Measurements from ENCODE around the gene ESD. TPM values are rescaled to one million over a fixed set of nuclear protein-coding genes. Genes with fewer than 3 reads are reported as not detected.
"Not testable (repeated sequence)": the region's sequence is repeated elsewhere in the genome, so short reads cannot be mapped to it uniquely, and the experiment has no call there.

Gene ESD
- total RNA-seq, 5 donors from 2014 or later (not counting 1 experiment from before 2014, with no cell fraction given), result 32.4 to 52.1 (median 44.6) TPM

DNA sequence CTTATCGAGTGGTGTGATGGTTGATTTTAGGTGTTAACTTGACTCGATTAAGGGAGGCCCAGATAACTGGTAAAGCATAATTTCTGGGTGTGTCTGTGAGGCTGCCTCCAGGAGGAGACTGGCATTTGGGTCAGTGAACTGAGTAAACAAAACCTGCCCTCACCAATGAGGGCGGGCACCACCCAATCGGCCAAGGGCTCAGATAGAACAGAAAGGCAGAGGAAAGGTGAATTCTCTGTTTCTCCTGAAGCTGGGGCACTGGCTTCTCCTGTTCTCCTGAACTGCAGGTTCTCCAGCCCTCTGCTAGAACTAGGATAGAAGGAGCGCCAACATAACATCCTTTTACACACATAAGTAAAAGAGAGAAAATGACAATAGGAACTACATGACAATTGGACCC, 35.1 kb downstream of the ESD start:
- Histone ChIP-seq H3K4me1 (ENCODE audit: control insufficient read depth in 1 of 2, extremely low read depth in 1 of 2, insufficient read depth in 2 of 2, low read length in 2 of 2) (no peaks in the 10 kb centered on the region), H3K27me3 (replicated peaks in 1 of 2; ENCODE audit: control insufficient read depth in 2 of 2, extremely low read depth in 1 of 2, insufficient read depth in 2 of 2, low read length in 1 of 2) (no peaks in the 10 kb centered on the region), H3K27ac (ENCODE audit: low read length) (no peak overlapping the region), H3K36me3 (ENCODE audit: control insufficient read depth in 2 of 2, extremely low read depth in 1 of 2, insufficient read depth in 1 of 2, low read length in 1 of 2) (no peaks in the 10 kb centered on the region), H3K9me3 (no peaks in the 10 kb centered on the region), H3K4me3 (ENCODE audit: control insufficient read depth in 1 of 2, extremely low read depth in 1 of 2, low read length in 1 of 2) (no peak overlapping the region)
- Mint-ChIP-seq H3K4me3 (no peak overlapping the region), H3K27me3 (no peaks in the 10 kb centered on the region), H3K4me1 (no peaks in the 10 kb centered on the region), H3K9me3 (no peaks in the 10 kb centered on the region), H3K36me3 (no peaks in the 10 kb centered on the region), H3K27ac (no peak overlapping the region)
- no CpG with 5 or more reads among the region's 5 CpGs for WGBS (ENCODE audit: insufficient coverage)
- CTCF ChIA-PET, result no interaction called here
- DNase-seq (no peak), ATAC-seq (replicated peaks in 1 of 4) (no peak)
- POLR2A ChIA-PET, result no interaction called here

GRCh38 chr13:46761174-46761573, 35.8 kb downstream of the ESD start:
- Histone ChIP-seq H3K36me3 (ENCODE audit: control insufficient read depth in 2 of 2, extremely low read depth in 1 of 2, insufficient read depth in 1 of 2, low read length in 1 of 2) (no peaks in the 10 kb centered on the region), H3K4me1 (ENCODE audit: control insufficient read depth in 1 of 2, extremely low read depth in 1 of 2, insufficient read depth in 2 of 2, low read length in 2 of 2) (no peaks in the 10 kb centered on the region), H3K9me3 (no peaks in the 10 kb centered on the region), H3K27ac (ENCODE audit: low read length) (no peak overlapping the region), H3K4me3 (ENCODE audit: control insufficient read depth in 1 of 2, extremely low read depth in 1 of 2, low read length in 1 of 2) (no peak overlapping the region), H3K27me3 (replicated peaks in 1 of 2; ENCODE audit: control insufficient read depth in 2 of 2, extremely low read depth in 1 of 2, insufficient read depth in 2 of 2, low read length in 1 of 2) (no peaks in the 10 kb centered on the region)
- H3K4me1 Mint-ChIP-seq, result no peaks in the 10 kb centered on the region
- DNase-seq, result no peak
- ATAC-seq (replicated peaks in 1 of 4), result no peak
- no peaks in the 10 kb centered on the region for H3K36me3 Mint-ChIP-seq
- POLR2A ChIA-PET, result no interaction called here
- no peak overlapping the region for H3K4me3 Mint-ChIP-seq
- no peaks in the 10 kb centered on the region for H3K9me3 Mint-ChIP-seq
- no peak overlapping the region for H3K27ac Mint-ChIP-seq
- H3K27me3 Mint-ChIP-seq, result no peaks in the 10 kb centered on the region
- WGBS (ENCODE audit: insufficient coverage), result 100% methylated on average over 3 of the region's 4 CpGs
- CTCF ChIA-PET, result interaction anchor here in 1 of 2 donors (0.5 kb wide), 1 partner anchor 280 kb away, joined by 3 read pairs; no protein-coding TSS in a partner anchor

DNA sequence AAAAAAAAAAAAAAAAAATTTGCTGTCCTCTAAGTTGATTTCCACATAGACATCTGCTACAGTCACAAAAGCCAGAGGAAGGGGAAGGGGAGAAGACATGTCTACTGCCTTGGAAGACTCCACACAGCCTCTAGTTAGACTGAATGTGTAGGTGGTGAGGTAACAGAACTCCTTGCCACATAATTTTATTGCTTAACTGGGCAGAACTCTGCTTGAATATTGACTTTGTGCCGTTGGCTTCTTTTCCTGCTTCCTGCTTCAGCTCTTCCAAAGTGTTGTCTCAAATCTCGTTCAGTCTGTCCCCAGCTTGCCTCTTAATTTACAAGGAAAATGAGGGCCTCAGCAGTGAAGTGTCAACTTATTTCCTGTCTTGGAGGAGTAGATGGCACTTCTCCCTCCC, 37.1 kb downstream of the ESD start:
- Histone ChIP-seq H3K36me3 (ENCODE audit: control insufficient read depth in 2 of 2, extremely low read depth in 1 of 2, insufficient read depth in 1 of 2, low read length in 1 of 2) (no peaks in the 10 kb centered on the region), H3K9me3 (no peaks in the 10 kb centered on the region), H3K27ac (ENCODE audit: low read length) (no peak overlapping the region), H3K27me3 (replicated peaks in 1 of 2; ENCODE audit: control insufficient read depth in 2 of 2, extremely low read depth in 1 of 2, insufficient read depth in 2 of 2, low read length in 1 of 2) (no peaks in the 10 kb centered on the region), H3K4me1 (ENCODE audit: control insufficient read depth in 1 of 2, extremely low read depth in 1 of 2, insufficient read depth in 2 of 2, low read length in 2 of 2) (no peaks in the 10 kb centered on the region), H3K4me3 (ENCODE audit: control insufficient read depth in 1 of 2, extremely low read depth in 1 of 2, low read length in 1 of 2) (no peak overlapping the region)
- WGBS (ENCODE audit: insufficient coverage), result no CpG with 5 or more reads among the region's 2 CpGs
- Mint-ChIP-seq H3K27me3 (no peaks in the 10 kb centered on the region), H3K36me3 (no peaks in the 10 kb centered on the region), H3K9me3 (no peaks in the 10 kb centered on the region), H3K4me3 (no peak overlapping the region), H3K4me1 (no peaks in the 10 kb centered on the region), H3K27ac (no peak overlapping the region)
- POLR2A ChIA-PET, result no interaction called here
- ATAC-seq (replicated peaks in 1 of 4) (no peak), DNase-seq (no peak)
- CTCF ChIA-PET, result no interaction called here

DNA sequence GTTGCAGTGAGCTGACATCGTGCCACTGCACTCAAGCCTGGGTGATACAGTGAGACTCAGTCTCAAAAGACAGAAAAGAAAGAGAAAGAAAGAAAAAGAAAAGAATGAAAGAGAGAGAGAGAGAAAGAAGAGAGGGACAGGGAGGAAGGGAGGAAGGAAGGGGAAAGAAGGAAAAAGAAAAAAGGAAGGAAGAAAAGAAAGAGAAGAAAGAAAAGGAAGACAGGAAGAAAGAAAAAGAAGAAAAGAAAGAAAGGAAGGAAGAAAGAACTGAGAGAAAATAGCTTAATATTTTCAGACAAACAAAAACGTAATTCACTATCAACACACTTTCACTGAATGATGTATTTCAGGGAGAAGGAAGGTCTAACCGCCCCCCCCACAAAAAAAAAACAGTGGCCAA, 39.3 kb downstream of the ESD start:
- Mint-ChIP-seq H3K27ac (no peak overlapping the region), H3K27me3 (no peaks in the 10 kb centered on the region), H3K9me3 (no peaks in the 10 kb centered on the region), H3K4me1 (peaks cover 0 to 14% (median 6%) of the 10 kb centered on the region in 3 donors), H3K4me3 (no peak overlapping the region), H3K36me3 (no peaks in the 10 kb centered on the region)
- Histone ChIP-seq H3K27ac (ENCODE audit: low read length) (no peak overlapping the region), H3K9me3 (no peaks in the 10 kb centered on the region), H3K27me3 (replicated peaks in 1 of 2; ENCODE audit: control insufficient read depth in 2 of 2, extremely low read depth in 1 of 2, insufficient read depth in 2 of 2, low read length in 1 of 2) (no peaks in the 10 kb centered on the region), H3K36me3 (ENCODE audit: control insufficient read depth in 2 of 2, extremely low read depth in 1 of 2, insufficient read depth in 1 of 2, low read length in 1 of 2) (no peaks in the 10 kb centered on the region), H3K4me1 (ENCODE audit: control insufficient read depth in 1 of 2, extremely low read depth in 1 of 2, insufficient read depth in 2 of 2, low read length in 2 of 2) (peaks cover 0 to 5% of the 10 kb centered on the region in 2 experiments), H3K4me3 (ENCODE audit: control insufficient read depth in 1 of 2, extremely low read depth in 1 of 2, low read length in 1 of 2) (no peak overlapping the region)
- ChIA-PET POLR2A (interaction anchor here (0.6 to 0.7 kb wide), 4 partner anchors 35 to 581 kb away, joined by 4 to 8 read pairs (median 4); no protein-coding TSS in a partner anchor), CTCF (no interaction called here)
- 91% methylated on average over 1 of the region's 3 CpGs for WGBS (ENCODE audit: insufficient coverage)
- no peak for ATAC-seq (replicated peaks in 1 of 4)
- DNase-seq, result no peak

DNA sequence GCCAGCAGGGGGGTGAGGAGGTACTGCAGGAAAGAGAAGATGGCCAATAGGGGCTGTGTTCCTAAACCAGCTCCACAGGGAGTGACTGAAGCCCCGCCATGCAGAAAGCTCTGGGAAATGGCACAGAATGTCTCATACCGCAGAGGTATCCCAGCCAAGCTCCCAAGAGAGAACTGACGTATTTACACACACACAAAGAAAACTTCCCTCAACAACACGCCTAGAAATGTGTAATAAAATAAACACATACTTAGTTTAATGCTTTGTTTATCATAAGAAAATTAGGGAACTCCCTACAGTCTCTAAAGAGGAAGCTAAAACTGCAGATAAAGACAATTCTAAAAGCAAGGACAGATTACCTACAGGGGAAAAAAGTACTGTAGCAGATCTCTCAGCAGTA, 40.0 kb downstream of the ESD start:
- Histone ChIP-seq H3K27me3 (replicated peaks in 1 of 2; ENCODE audit: control insufficient read depth in 2 of 2, extremely low read depth in 1 of 2, insufficient read depth in 2 of 2, low read length in 1 of 2) (no peaks in the 10 kb centered on the region), H3K4me3 (ENCODE audit: control insufficient read depth in 1 of 2, extremely low read depth in 1 of 2, low read length in 1 of 2) (no peak overlapping the region), H3K36me3 (ENCODE audit: control insufficient read depth in 2 of 2, extremely low read depth in 1 of 2, insufficient read depth in 1 of 2, low read length in 1 of 2) (no peaks in the 10 kb centered on the region), H3K4me1 (ENCODE audit: control insufficient read depth in 1 of 2, extremely low read depth in 1 of 2, insufficient read depth in 2 of 2, low read length in 2 of 2) (peaks cover 5 to 11% of the 10 kb centered on the region in 2 experiments), H3K27ac (ENCODE audit: low read length) (no peak overlapping the region), H3K9me3 (no peaks in the 10 kb centered on the region)
- ChIA-PET CTCF (interaction anchor here in 1 of 2 donors (0.5 kb wide), 1 partner anchor 706 kb away, joined by 3 read pairs; no protein-coding TSS in a partner anchor), POLR2A (interaction anchor here in 1 of 2 donors (0.6 kb wide), 1 partner anchor 580 kb away, joined by 8 read pairs; no protein-coding TSS in a partner anchor)
- Mint-ChIP-seq H3K27ac (no peak overlapping the region), H3K9me3 (no peaks in the 10 kb centered on the region), H3K4me3 (no peak overlapping the region), H3K4me1 (peaks cover 5 to 17% (median 11%) of the 10 kb centered on the region in 3 donors), H3K36me3 (no peaks in the 10 kb centered on the region), H3K27me3 (no peaks in the 10 kb centered on the region)
- ATAC-seq (replicated peaks in 1 of 4) (no peak), DNase-seq (no peak)
- WGBS (ENCODE audit: insufficient coverage), result no CpG with 5 or more reads among the region's 4 CpGs

GRCh38 chr13:46755508-46755907, 41.5 kb downstream of the ESD start:
- no CpG with 5 or more reads among the region's 5 CpGs for WGBS (ENCODE audit: insufficient coverage)
- peaks cover 18 to 30% (median 22%) of the 10 kb centered on the region in 3 donors for H3K4me1 Mint-ChIP-seq
- H3K9me3 ChIP-seq; CTCF ChIA-PET; H3K36me3 Mint-ChIP-seq; H3K27ac ChIP-seq (ENCODE audit: low read length); H3K27ac Mint-ChIP-seq; H3K27me3 Mint-ChIP-seq; H3K9me3 Mint-ChIP-seq; POLR2A ChIA-PET; H3K4me3 ChIP-seq (ENCODE audit: control insufficient read depth in 1 of 2, extremely low read depth in 1 of 2, low read length in 1 of 2); H3K4me3 Mint-ChIP-seq; ATAC-seq (replicated peaks in 1 of 4); H3K36me3 ChIP-seq (ENCODE audit: control insufficient read depth in 2 of 2, extremely low read depth in 1 of 2, insufficient read depth in 1 of 2, low read length in 1 of 2); H3K27me3 ChIP-seq (replicated peaks in 1 of 2; ENCODE audit: control insufficient read depth in 2 of 2, extremely low read depth in 1 of 2, insufficient read depth in 2 of 2, low read length in 1 of 2); DNase-seq: not testable (repeated sequence)
- peaks cover 12 to 13% of the 10 kb centered on the region in 2 experiments for H3K4me1 ChIP-seq (ENCODE audit: control insufficient read depth in 1 of 2, extremely low read depth in 1 of 2, insufficient read depth in 2 of 2, low read length in 2 of 2)

GRCh38 chr13:46754812-46755211, 42.1 kb downstream of the ESD start:
- no peak overlapping the region for H3K27ac Mint-ChIP-seq
- no peaks in the 10 kb centered on the region for H3K27me3 ChIP-seq (replicated peaks in 1 of 2; ENCODE audit: control insufficient read depth in 2 of 2, extremely low read depth in 1 of 2, insufficient read depth in 2 of 2, low read length in 1 of 2)
- H3K4me3 Mint-ChIP-seq, result no peak overlapping the region
- H3K4me1 ChIP-seq (ENCODE audit: control insufficient read depth in 1 of 2, extremely low read depth in 1 of 2, insufficient read depth in 2 of 2, low read length in 2 of 2), result peaks cover 12 to 13% of the 10 kb centered on the region in 2 experiments
- ChIA-PET CTCF (interaction anchor here in 1 of 2 donors (0.7 kb wide), 1 partner anchor 1810 kb away, joined by 3 read pairs; no protein-coding TSS in a partner anchor), POLR2A (no interaction called here)
- H3K4me1 Mint-ChIP-seq, result peaks cover 24 to 36% (median 29%) of the 10 kb centered on the region in 3 donors
- DNase-seq, result no peak
- no peak for ATAC-seq (replicated peaks in 1 of 4)
- H3K27ac ChIP-seq (ENCODE audit: low read length), result no peak overlapping the region
- H3K27me3 Mint-ChIP-seq, result no peaks in the 10 kb centered on the region
- H3K9me3 Mint-ChIP-seq, result no peaks in the 10 kb centered on the region
- H3K4me3 ChIP-seq (ENCODE audit: control insufficient read depth in 1 of 2, extremely low read depth in 1 of 2, low read length in 1 of 2), result no peak overlapping the region
- no peaks in the 10 kb centered on the region for H3K9me3 ChIP-seq
- H3K36me3 ChIP-seq (ENCODE audit: control insufficient read depth in 2 of 2, extremely low read depth in 1 of 2, insufficient read depth in 1 of 2, low read length in 1 of 2), result peaks cover 0 to 3% of the 10 kb centered on the region in 2 donors
- peaks cover 10% of the 10 kb centered on the region for H3K36me3 Mint-ChIP-seq

Data from T-cell (primary cell).